HEK293 (cell line): Measurements from ENCODE around the gene NCKAP5.

Experiments used
- BCL6B ChIP-seq: fragments of 450-650 bp; formaldehyde crosslinking; IDR thresholded peaks from 2 replicates; pipeline ENCODE4 v1.5.1; 2017; ENCODE audit warnings: missing biosample characterization, missing genetic modification characterization
- GFI1B ChIP-seq: fragments of 450-650 bp; formaldehyde crosslinking; IDR thresholded peaks from 2 replicates; pipeline ENCODE4 v1.5.1; 2016; ENCODE audit warnings: missing biosample characterization, missing genetic modification characterization
- HIC1 ChIP-seq: fragments of 450-650 bp; formaldehyde crosslinking; IDR thresholded peaks from 2 replicates; pipeline ENCODE4 v1.5.1; 2016; ENCODE audit warnings: missing biosample characterization, missing genetic modification characterization
- IKZF3 ChIP-seq: fragments of 450-650 bp; IDR thresholded peaks from 2 replicates; pipeline ENCODE4 v1.5.0; 2018; ENCODE audit warnings: missing biosample characterization, mild to moderate bottlenecking, missing genetic modification characterization, moderate library complexity
- OSR2 ChIP-seq: fragments of 450-650 bp; formaldehyde crosslinking; IDR thresholded peaks from 2 replicates; pipeline ENCODE4 v1.5.1; 2016; ENCODE audit warnings: missing biosample characterization, missing genetic modification characterization
- PRDM6 ChIP-seq: fragments of 450-650 bp; formaldehyde crosslinking; IDR thresholded peaks from 2 replicates; pipeline ENCODE4 v1.5.1; 2017; ENCODE audit warnings: missing biosample characterization, missing genetic modification characterization
- SP7 ChIP-seq: fragments of 450-650 bp; formaldehyde crosslinking; IDR thresholded peaks from 2 replicates; pipeline ENCODE4 v1.5.1; 2016; ENCODE audit warnings: missing biosample characterization, missing genetic modification characterization
- ZBTB10 ChIP-seq: fragments of 450-650 bp; formaldehyde crosslinking; IDR thresholded peaks from 2 replicates; pipeline ENCODE4 v1.5.1; 2016; ENCODE audit warnings: missing biosample characterization, missing genetic modification characterization
- ZBTB44 ChIP-seq: fragments of 450-650 bp; IDR thresholded peaks from 2 replicates; pipeline ENCODE4 v1.5.1; 2018; ENCODE audit warnings: missing biosample characterization, mild to moderate bottlenecking, missing genetic modification characterization
- ZBTB8A ChIP-seq: fragments of 450-650 bp; formaldehyde crosslinking; IDR thresholded peaks from 2 replicates; pipeline ENCODE4 v1.5.1; 2016; ENCODE audit warnings: missing biosample characterization, missing genetic modification characterization
- ZFP41 ChIP-seq: fragments of 450-650 bp; formaldehyde crosslinking; IDR thresholded peaks from 2 replicates; pipeline ENCODE4 v1.5.1; 2016; ENCODE audit warnings: missing biosample characterization, missing genetic modification characterization, borderline replicate concordance
- ZNF16 ChIP-seq: fragments of 450-650 bp; formaldehyde crosslinking; IDR thresholded peaks from 2 replicates; pipeline ENCODE4 v1.5.1; 2016; ENCODE audit warnings: low read depth, missing biosample characterization, missing genetic modification characterization
- ZNF221 ChIP-seq: fragments of 450-650 bp; formaldehyde crosslinking; IDR thresholded peaks from 2 replicates; pipeline ENCODE4 v1.5.1; 2017; ENCODE audit warnings: missing biosample characterization, missing genetic modification characterization, borderline replicate concordance
- ZNF266 ChIP-seq: fragments of 450-650 bp; formaldehyde crosslinking; IDR thresholded peaks from 2 replicates; pipeline ENCODE4 v1.5.1; 2016; ENCODE audit warnings: missing biosample characterization, missing genetic modification characterization, low read depth
- ZNF302 ChIP-seq: fragments of 450-650 bp; formaldehyde crosslinking; IDR thresholded peaks from 2 replicates; pipeline ENCODE4 v1.5.1; 2016; ENCODE audit warnings: missing biosample characterization, missing genetic modification characterization, low read depth
- ZNF350 ChIP-seq: fragments of 450-650 bp; formaldehyde crosslinking; IDR thresholded peaks from 2 replicates; pipeline ENCODE4 v1.5.0; 2017; ENCODE audit warnings: missing biosample characterization, mild to moderate bottlenecking, missing genetic modification characterization
- ZNF391 ChIP-seq: fragments of 450-650 bp; formaldehyde crosslinking; IDR thresholded peaks from 2 replicates; pipeline ENCODE4 v1.5.1; 2016; ENCODE audit warnings: low read depth, missing biosample characterization, missing genetic modification characterization, borderline replicate concordance
- ZNF394 ChIP-seq: fragments of 450-650 bp; formaldehyde crosslinking; IDR thresholded peaks from 2 replicates; pipeline ENCODE4 v1.5.1; 2016; ENCODE audit warnings: missing biosample characterization, missing genetic modification characterization, mild to moderate bottlenecking, moderate library complexity, borderline replicate concordance
- ZNF518A ChIP-seq: fragments of 450-650 bp; formaldehyde crosslinking; conservative IDR thresholded peaks from 2 replicates; pipeline ENCODE4 v1.5.1; 2016; ENCODE audit warnings: low read depth, missing biosample characterization, missing genetic modification characterization
- ZNF530 ChIP-seq: fragments of 450-650 bp; formaldehyde crosslinking; IDR thresholded peaks from 2 replicates; pipeline ENCODE4 v1.5.1; 2016; ENCODE audit warnings: low read depth, missing biosample characterization, missing genetic modification characterization
- ZNF621 ChIP-seq: fragments of 450-650 bp; formaldehyde crosslinking; IDR thresholded peaks from 2 replicates; pipeline ENCODE4 v1.5.1; 2017; ENCODE audit warnings: missing biosample characterization, missing genetic modification characterization
- ZNF664 ChIP-seq: fragments of 450-650 bp; formaldehyde crosslinking; IDR thresholded peaks from 2 replicates; pipeline ENCODE4 v1.5.1; 2016; ENCODE audit warnings: missing biosample characterization, missing genetic modification characterization
- ZNF701 ChIP-seq: fragments of 450-650 bp; formaldehyde crosslinking; IDR thresholded peaks from 2 replicates; pipeline ENCODE4 v1.5.1; 2016; ENCODE audit warnings: missing biosample characterization, missing genetic modification characterization
- ZNF747 ChIP-seq: fragments of 450-650 bp; formaldehyde crosslinking; IDR thresholded peaks from 2 replicates; pipeline ENCODE4 v1.5.1; 2016; ENCODE audit warnings: missing biosample characterization, missing genetic modification characterization
- ZNF791 ChIP-seq: fragments of 450-650 bp; formaldehyde crosslinking; IDR thresholded peaks from 2 replicates; pipeline ENCODE4 v1.5.1; 2016; ENCODE audit warnings: missing biosample characterization, missing genetic modification characterization

Gene NCKAP5

GRCh38 chr2:132670496-132671150 is 897.6 kb downstream of the NCKAP5 start (continued):
- TF ChIP-seq ZNF518A (tag by site-specific recombination), result no peak
- no peak; the same call in 1 of the 2 replicates for TF ChIP-seq HIC1 (tag by site-specific recombination)
- TF ChIP-seq ZNF16 (tag by site-specific recombination), result no peak
- TF ChIP-seq ZNF791 (tag by site-specific recombination), result no peak
- no peak for TF ChIP-seq ZNF221 (tag by site-specific recombination)
- TF ChIP-seq OSR2 (tag by site-specific recombination), result no peak
- no peak for TF ChIP-seq GFI1B (tag by site-specific recombination)
- TF ChIP-seq ZNF394, result no peak
- no peak for TF ChIP-seq ZNF391 (tag by site-specific recombination)
- no peak for TF ChIP-seq ZBTB44
- TF ChIP-seq ZBTB10 (tag by site-specific recombination), result 0 out of 2 replicates have a peak, but pooled peaks have one; percentile 43
- no peak for TF ChIP-seq ZNF664 (tag by site-specific recombination)
- TF ChIP-seq ZNF266 (tag by site-specific recombination), result no peak
- no peak for TF ChIP-seq ZNF350 (tag by site-specific recombination)
- no peak for TF ChIP-seq ZNF302 (tag by site-specific recombination)
- TF ChIP-seq PRDM6 (tag by site-specific recombination), result no peak; the same call in 1 of the 2 replicates
- no peak for TF ChIP-seq ZNF747 (tag by site-specific recombination)
- peak; percentile 68 for TF ChIP-seq SP7 (tag by site-specific recombination)
- TF ChIP-seq BCL6B (tag by site-specific recombination), result no peak
- no peak for TF ChIP-seq ZNF701 (tag by site-specific recombination)
- TF ChIP-seq ZNF530 (tag by site-specific recombination), result no peak
- no peak for TF ChIP-seq ZNF621
- TF ChIP-seq ZBTB8A (tag by site-specific recombination), result peak; percentile 97
- TF ChIP-seq IKZF3 (tag by site-specific recombination), result no peak
- no peak for TF ChIP-seq ZFP41 (tag by site-specific recombination)
